ENCODE data around the gene TMPRSS12.

GRCh38 chr12:50859621-50860310, 17.0 kb downstream of the TMPRSS12 start:
- TF ChIP-seq EZH2 (IDR thresholded peaks at IDR 0.05; ENCODE audit: insufficient read depth, poor library complexity, severe bottlenecking) (no peak), EZH2phosphoT487 (IDR thresholded peaks at IDR 0.05; ENCODE audit: insufficient read depth, low read depth) (no peak)

Measured in GM23248 (cell line).